Sigmoid colon (tissue), 4 donors: Measurements from ENCODE around the gene PLGRKT.

Experiments used
- EP300 ChIP-seq, 4 donors: sonication (generic); formaldehyde crosslinking; IDR thresholded peaks; one replicate each; pipeline ENCODE4 v1.6.1; 2017; ENCODE audit warnings: antibody characterized with exemption in 4 of 4
- TF ChIP-seq, protein P1 (sequence below), 4 experiments: fragments of 450-650 bp in 3 of 4; fragments of 200-600 bp in 1 of 4; IDR thresholded peaks; one replicate each; pipeline ENCODE4 v1.5.1; 2016 to 2019; ENCODE audit warnings: antibody characterized with exemption in 4 of 4, mild to moderate bottlenecking in 3 of 4, moderate library complexity in 2 of 4

DNA sequence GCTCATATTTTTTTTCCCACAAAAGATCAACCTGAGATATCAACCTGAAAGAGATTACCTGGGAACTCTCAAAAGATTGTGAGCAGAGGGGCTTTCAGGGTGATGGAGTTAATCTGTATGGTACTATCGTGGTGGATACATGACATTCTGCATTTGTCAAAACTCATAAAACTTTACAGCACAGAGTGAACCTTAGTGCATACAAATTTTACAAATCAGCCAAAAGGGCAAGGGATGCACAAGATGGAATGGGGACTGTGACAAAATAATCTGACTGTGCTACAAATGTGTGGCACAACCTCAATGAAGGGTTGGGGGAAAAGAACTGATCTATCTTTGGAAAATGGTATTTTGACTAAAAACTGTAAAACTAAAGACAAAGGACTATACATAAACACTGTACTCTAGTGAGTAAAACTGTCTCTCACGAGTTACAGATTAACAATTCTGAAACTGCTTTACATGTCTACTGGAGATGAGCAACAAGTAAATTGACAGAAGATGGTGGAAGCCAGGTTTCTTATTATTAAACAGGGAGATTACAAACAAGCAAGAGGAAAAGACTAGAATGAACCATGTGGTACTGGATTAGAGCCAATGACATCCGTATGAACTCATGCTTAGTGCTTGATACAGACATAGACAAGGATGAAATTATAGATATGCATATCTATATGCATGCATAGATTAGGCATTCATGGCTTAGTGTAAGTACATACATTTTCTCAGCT is 73.3 kb downstream of the PLGRKT start:
- no peak for TF ChIP-seq EP300 (IDR thresholded peaks at IDR 0.05)
- TF ChIP-seq, protein P1, sequence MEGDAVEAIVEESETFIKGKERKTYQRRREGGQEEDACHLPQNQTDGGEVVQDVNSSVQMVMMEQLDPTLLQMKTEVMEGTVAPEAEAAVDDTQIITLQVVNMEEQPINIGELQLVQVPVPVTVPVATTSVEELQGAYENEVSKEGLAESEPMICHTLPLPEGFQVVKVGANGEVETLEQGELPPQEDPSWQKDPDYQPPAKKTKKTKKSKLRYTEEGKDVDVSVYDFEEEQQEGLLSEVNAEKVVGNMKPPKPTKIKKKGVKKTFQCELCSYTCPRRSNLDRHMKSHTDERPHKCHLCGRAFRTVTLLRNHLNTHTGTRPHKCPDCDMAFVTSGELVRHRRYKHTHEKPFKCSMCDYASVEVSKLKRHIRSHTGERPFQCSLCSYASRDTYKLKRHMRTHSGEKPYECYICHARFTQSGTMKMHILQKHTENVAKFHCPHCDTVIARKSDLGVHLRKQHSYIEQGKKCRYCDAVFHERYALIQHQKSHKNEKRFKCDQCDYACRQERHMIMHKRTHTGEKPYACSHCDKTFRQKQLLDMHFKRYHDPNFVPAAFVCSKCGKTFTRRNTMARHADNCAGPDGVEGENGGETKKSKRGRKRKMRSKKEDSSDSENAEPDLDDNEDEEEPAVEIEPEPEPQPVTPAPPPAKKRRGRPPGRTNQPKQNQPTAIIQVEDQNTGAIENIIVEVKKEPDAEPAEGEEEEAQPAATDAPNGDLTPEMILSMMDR (IDR thresholded peaks at IDR 0.05): no peak
